Measurements from ENCODE around the gene GAS2L3.

GRCh38 chr12:100553936-100554335 is 19.5 kb upstream of the GAS2L3 start:
- TF ChIP-seq CTCF (IDR thresholded peaks at IDR 0.05) (no peak), POLR2A (IDR thresholded peaks at IDR 0.05) (no peak)

Data from adrenal gland (tissue), 5 donors.